HG02870 (cell line): ENCODE results near the gene CCT4.
"Not testable (repeated sequence)": the region's sequence is repeated elsewhere in the genome, so short reads cannot be mapped to it uniquely, and the experiment has no call there.

Experiments used
- ATAC-seq: cut with Tn5 transposase; IDR thresholded peaks from one replicate; pipeline ENCODE4 v1.9.1; 2021; ENCODE audit warnings: mild to moderate bottlenecking, moderate library complexity; ENCODE audit not compliant: unreplicated experiment

Gene CCT4

GRCh38 chr2:61888267-61889055 lies at the start of gene CCT4:
Gene CCT4 (minus strand): TSS chr2:61888656. CDS start chr2:61888507, 149 bp downstream.
- peak; percentile 77 for ATAC-seq

- no peak for ATAC-seq
Observed at GRCh38 chr2:61937886-61938285, 49.4 kb upstream of the CCT4 start.

- ATAC-seq, result no peak
Observed at GRCh38 chr2:61937098-61937497, 48.6 kb upstream of the CCT4 start.

- no peak for ATAC-seq
Observed at GRCh38 chr2:61928826-61929461, 40.5 kb upstream of the CCT4 start.

- ATAC-seq, result no peak
Observed at GRCh38 chr2:61926531-61927477, 38.3 kb upstream of the CCT4 start.

GRCh38 chr2:61924895-61925663 lies 36.6 kb upstream of the CCT4 start:
- no peak for ATAC-seq

- no peak for ATAC-seq
Observed at GRCh38 chr2:61922714-61923113, 34.3 kb upstream of the CCT4 start.

- ATAC-seq, result no peak
Observed at GRCh38 chr2:61920548-61920947, 32.1 kb upstream of the CCT4 start.

- not testable (repeated sequence) for ATAC-seq
Observed at GRCh38 chr2:61914794-61915193, 26.3 kb upstream of the CCT4 start.

GRCh38 chr2:61911510-61911909 lies 23.1 kb upstream of the CCT4 start:
- no peak for ATAC-seq

GRCh38 chr2:61910603-61911002 lies 22.1 kb upstream of the CCT4 start:
- no peak for ATAC-seq

GRCh38 chr2:61909116-61909515 lies 20.7 kb upstream of the CCT4 start:
- ATAC-seq, result no peak

GRCh38 chr2:61906186-61906470 lies 17.7 kb upstream of the CCT4 start:
- ATAC-seq, result no peak

- peak; percentile 98 for ATAC-seq
Observed at GRCh38 chr2:61905372-61906185, 17.1 kb upstream of the CCT4 start, which contains the start of gene COMMD1. Gene COMMD1 (plus strand): TSS chr2:61905674. CDS start chr2:61905679, 5 bp downstream.

GRCh38 chr2:61900281-61900680 lies 11.8 kb upstream of the CCT4 start:
- ATAC-seq, result no peak

- no peak for ATAC-seq
Observed at GRCh38 chr2:61898810-61899209, 10.4 kb upstream of the CCT4 start.

GRCh38 chr2:61887717-61888266 lies 664 bp downstream of the CCT4 start:
- no peak for ATAC-seq

GRCh38 chr2:61885896-61886603 lies 2.4 kb downstream of the CCT4 start:
- ATAC-seq, result no peak

GRCh38 chr2:61882850-61883249 lies 5.6 kb downstream of the CCT4 start:
- ATAC-seq, result no peak
